HUES6 (cell line): ENCODE measurements around the gene CDC42EP4.
A peak's percentile ranks its signal among the peaks of the same experiment; 100 is the strongest.

Experiments
- H3K27ac ChIP-seq: 2 replicates; pipeline ENCODE4 v1.7.0; 2013; ENCODE audit warnings: low read depth, mild to moderate bottlenecking, low read length, inconsistent platforms
- H3K27me3 ChIP-seq: 2 replicates; pipeline ENCODE4 v1.6.1; 2013; ENCODE audit warnings: low read length; ENCODE audit not compliant: control insufficient read depth, insufficient read depth
- H3K36me3 ChIP-seq: 2 replicates; pipeline ENCODE4 v1.6.1; 2013; ENCODE audit warnings: low read length; ENCODE audit not compliant: control insufficient read depth, insufficient read depth
- H3K4me1 ChIP-seq: 2 replicates; pipeline ENCODE4 v1.6.1; 2013; ENCODE audit warnings: low read length; ENCODE audit not compliant: control insufficient read depth, insufficient read depth
- H3K4me3 ChIP-seq: 2 replicates; pipeline ENCODE4 v1.5.1; 2013; ENCODE audit warnings: low read depth, low read length
- H3K9ac ChIP-seq: one replicate; pipeline ENCODE4 v1.6.1; 2013; ENCODE audit warnings: mild to moderate bottlenecking, low read length
- H3K9me3 ChIP-seq: 2 replicates; pipeline ENCODE4 v1.6.1; 2013; ENCODE audit warnings: low read depth, low read length; ENCODE audit not compliant: control insufficient read depth, insufficient read depth

Gene CDC42EP4

GRCh38 chr17:73308017-73308823 lies 3.6 kb downstream of the CDC42EP4 start:
- Histone ChIP-seq H3K9me3 (no peaks in the 10 kb centered on the region), H3K9ac (no peak overlapping the region), H3K36me3 (no peaks in the 10 kb centered on the region), H3K4me3 (no peak overlapping the region; the same call in 1 of the 2 replicates), H3K4me1 (peaks cover 56% of the 10 kb centered on the region), H3K27ac (no peak overlapping the region), H3K27me3 (no peaks in the 10 kb centered on the region)

- Histone ChIP-seq H3K36me3 (no peaks in the 10 kb centered on the region), H3K9me3 (no peaks in the 10 kb centered on the region), H3K27ac (no peak overlapping the region), H3K9ac (no peak overlapping the region), H3K27me3 (no peaks in the 10 kb centered on the region), H3K4me3 (no peak overlapping the region), H3K4me1 (peaks cover 46% of the 10 kb centered on the region)
Measured at GRCh38 chr17:73307130-73307529, 4.7 kb downstream of the CDC42EP4 start.

DNA sequence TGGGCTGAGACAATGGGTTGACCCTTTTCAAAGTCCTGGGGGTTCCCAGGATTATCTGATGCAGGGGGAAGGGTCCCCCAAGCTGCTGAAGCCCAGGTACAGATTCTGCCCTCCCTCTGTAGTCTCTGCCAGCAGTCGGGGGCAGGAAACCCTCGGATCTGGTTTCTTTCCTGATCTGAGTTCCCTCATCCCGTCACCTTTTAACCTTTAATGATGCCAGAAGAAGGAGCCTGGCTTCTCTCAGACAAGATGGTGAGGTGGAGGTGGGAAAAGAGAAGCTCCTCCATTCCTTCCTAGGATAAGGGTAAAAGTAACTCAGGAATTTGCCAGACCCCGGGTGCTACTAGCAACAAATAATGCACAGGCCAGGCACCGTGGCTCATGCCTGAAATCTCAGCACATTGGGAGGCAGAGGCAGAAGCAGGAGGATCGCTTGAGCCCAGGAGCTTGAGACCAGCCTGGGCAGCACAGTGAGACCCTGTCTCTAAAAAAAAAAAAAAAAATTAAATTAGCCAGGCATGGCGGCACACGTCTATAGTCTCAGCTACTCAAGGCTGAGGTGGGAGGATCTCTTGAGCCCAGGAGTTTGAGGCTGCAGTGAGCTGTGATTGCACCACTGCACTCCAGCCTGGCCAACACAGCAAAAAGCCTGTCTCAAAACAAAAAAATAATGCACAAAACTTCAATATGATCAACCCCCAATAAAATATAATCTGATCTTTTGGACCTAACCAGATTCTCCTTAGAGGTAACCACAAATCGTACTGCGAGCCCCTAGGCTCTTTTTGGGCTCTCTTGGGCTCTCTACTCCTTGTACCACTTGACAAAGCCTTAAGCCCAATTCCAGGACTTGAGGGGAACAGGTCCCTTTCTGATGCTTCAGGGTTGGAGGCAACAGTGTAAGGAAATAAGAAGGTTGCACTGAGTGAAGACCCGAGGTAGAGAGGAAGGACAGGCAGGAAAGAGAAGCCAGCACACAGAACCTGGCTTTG lies 5.7 kb downstream of the CDC42EP4 start:
- H3K9me3 ChIP-seq: no peaks in the 10 kb centered on the region
- peak overlapping the region; percentile 65; the same call in 1 of the 2 replicates for H3K27ac ChIP-seq
- H3K9ac ChIP-seq: no peak overlapping the region
- H3K4me3 ChIP-seq: peak overlapping the region; percentile 39; the same call in 1 of the 2 replicates
- H3K27me3 ChIP-seq: no peaks in the 10 kb centered on the region
- peaks cover 46% of the 10 kb centered on the region for H3K4me1 ChIP-seq
- H3K36me3 ChIP-seq: no peaks in the 10 kb centered on the region

DNA sequence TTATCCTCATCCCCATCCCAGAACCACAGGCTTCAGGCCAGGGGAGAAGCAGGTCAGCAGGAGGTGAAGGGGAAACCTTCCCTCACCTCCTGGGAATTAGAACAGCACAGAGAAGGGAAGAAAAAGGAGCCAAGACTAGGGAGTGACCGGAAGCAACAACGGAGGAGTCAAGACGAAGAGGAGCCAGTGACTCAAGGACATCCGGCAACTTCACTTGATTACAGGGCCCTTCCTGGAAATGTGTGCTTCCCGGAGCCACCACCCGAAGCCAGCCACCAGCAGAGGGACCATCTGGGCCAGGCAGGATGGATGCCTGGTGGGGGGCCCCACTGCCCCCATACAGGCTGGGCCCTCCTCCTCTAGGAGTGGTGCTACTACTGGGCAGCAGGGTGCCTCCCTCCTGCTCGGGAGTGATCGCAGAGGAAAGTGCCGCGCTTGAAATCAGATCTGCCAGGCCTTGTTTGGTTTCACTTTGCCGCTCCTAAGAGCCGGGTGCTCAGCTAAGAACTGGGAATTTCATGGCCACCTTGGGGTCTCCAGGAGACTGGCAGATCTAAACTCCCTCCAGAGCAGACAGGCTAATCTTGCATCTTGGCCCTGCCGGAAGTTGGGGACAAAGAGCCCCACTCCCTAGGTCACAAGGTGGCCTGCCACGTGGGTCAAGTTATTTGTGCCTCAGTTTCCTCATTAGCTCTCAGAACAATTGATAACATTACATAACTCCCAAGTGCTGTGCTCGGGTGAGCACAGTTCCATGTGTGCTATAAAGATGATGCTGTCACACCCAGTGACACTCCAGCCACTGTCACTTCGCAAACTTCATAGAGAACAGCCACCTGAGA lies 6.6 kb downstream of the CDC42EP4 start:
- H3K4me3 ChIP-seq: peak overlapping the region; percentile 39
- peak overlapping the region; percentile 45 for H3K9ac ChIP-seq
- H3K9me3 ChIP-seq: no peaks in the 10 kb centered on the region
- no peaks in the 10 kb centered on the region for H3K36me3 ChIP-seq
- peak overlapping the region; percentile 65 for H3K27ac ChIP-seq
- peaks cover 44% of the 10 kb centered on the region for H3K4me1 ChIP-seq
- H3K27me3 ChIP-seq: no peaks in the 10 kb centered on the region

DNA sequence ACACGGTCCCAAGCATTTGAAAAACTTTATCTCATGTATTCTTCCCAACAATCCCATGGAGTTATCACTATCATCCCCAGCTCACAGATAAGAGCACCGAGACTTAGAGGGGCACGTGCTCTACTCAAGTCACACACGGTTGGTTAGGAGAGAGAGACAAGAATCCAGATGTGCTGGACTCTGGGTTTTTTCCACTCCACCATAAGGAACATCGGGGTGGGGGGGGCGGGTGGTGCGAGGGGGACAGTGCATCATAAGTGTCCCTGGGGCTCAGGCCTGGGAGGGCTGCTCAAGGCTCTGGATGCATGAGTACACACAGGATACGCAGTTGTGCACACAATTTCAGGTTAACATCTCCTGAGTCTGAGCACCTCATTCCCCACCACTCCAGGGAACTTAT lies 7.4 kb downstream of the CDC42EP4 start:
- Histone ChIP-seq H3K27ac (peak overlapping the region; percentile 65; the same call in 1 of the 2 replicates), H3K4me3 (no peak overlapping the region; the same call in 1 of the 2 replicates), H3K36me3 (no peaks in the 10 kb centered on the region), H3K4me1 (peaks cover 38% of the 10 kb centered on the region), H3K27me3 (no peaks in the 10 kb centered on the region), H3K9me3 (no peaks in the 10 kb centered on the region), H3K9ac (peak overlapping the region; percentile 45)

- Histone ChIP-seq H3K9ac (no peak overlapping the region), H3K4me1 (peaks cover 33% of the 10 kb centered on the region), H3K27ac (no peak overlapping the region), H3K4me3 (no peak overlapping the region), H3K9me3 (no peaks in the 10 kb centered on the region), H3K27me3 (no peaks in the 10 kb centered on the region), H3K36me3 (no peaks in the 10 kb centered on the region)
Measured at GRCh38 chr17:73302189-73302588, 9.6 kb downstream of the CDC42EP4 start.

DNA sequence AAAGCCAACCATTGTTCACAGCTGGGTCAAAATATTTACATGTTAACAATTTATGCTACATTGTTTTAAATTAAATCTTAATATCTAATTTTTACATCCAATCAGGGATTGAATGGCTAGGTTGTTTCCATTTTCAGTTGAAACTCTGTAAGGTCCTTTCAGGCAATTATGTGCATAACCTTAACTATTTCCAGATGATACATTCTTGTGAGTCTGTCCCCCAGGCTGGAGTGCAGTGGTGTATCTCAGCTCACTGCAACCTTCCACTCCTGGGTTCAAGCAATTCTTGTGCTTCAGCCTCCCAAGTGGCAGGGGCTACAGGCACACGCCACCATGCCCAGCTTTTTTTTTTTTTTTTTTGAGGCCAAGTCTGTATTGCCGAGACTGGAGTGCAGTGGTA lies 10.4 kb downstream of the CDC42EP4 start:
- H3K9ac ChIP-seq: no peak overlapping the region
- H3K4me3 ChIP-seq: no peak overlapping the region
- H3K27me3 ChIP-seq: no peaks in the 10 kb centered on the region
- peaks cover 26% of the 10 kb centered on the region for H3K4me1 ChIP-seq
- no peak overlapping the region for H3K27ac ChIP-seq
- H3K36me3 ChIP-seq: no peaks in the 10 kb centered on the region
- no peaks in the 10 kb centered on the region for H3K9me3 ChIP-seq

DNA sequence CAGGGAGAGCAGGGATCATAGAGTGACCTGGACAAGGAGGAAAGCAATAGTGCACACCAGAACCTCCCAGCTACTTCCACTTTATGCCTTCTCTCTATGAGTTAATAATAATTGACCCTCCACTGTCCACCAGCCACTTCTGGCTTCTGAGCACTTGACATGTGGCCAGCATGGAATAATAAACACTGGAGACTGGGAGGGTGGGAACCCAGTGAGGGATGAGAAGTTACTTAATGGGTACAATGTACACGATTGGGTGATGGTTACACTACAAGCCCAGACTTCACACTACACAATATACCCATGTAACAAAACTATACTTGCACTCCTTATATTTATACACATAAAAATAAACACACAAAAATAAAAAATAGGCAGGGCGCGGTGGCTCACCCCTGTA lies 11.4 kb downstream of the CDC42EP4 start:
- Histone ChIP-seq H3K4me3 (no peak overlapping the region), H3K27me3 (no peaks in the 10 kb centered on the region), H3K4me1 (peaks cover 18% of the 10 kb centered on the region), H3K36me3 (no peaks in the 10 kb centered on the region), H3K9ac (no peak overlapping the region), H3K27ac (no peak overlapping the region), H3K9me3 (no peaks in the 10 kb centered on the region)

DNA sequence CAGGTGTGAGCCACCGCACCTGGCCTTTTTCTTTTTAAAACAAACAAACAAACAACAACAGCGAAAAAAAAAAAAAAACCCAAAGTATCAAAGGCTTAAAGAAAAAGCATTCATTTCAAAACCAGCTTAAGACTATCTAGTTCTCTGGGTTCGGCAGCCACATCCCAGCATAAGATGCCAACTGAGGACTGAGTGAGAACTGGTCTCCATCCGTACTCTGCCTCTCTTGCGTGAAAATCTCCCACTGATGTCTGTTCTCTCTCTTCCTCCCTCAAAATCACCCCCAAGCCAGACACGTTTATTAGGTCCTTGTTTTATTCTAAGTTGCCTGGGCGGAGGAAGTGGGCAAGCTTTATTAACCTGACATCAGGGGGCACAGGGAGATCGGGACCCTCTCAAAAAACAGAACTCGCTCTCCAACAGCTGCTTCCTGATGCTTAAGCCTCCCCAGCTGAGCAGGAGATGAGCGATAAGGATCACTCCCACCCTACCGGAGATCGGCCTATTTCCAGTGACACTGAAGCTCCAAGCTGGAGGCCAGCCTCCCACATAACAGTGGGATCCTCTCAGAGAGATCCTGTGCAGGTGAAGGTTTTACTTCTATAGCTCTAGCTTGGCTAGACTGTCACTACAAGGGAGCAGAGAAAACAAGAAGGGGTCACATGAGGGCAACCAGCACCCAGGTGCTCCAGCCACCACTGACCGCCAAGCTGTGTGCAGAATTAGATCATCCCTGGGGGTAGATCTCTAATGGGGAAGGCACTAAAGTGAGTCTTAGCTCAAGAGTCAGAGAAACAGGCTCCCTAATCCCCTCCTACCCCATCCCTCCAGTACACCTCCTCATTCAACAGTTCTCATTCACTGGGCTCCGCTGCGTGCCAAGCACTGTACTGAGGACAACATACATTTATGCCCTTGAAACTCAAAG lies 13.6 kb downstream of the CDC42EP4 start:
- Histone ChIP-seq H3K4me3 (no peak overlapping the region), H3K9ac (no peak overlapping the region), H3K9me3 (no peaks in the 10 kb centered on the region), H3K27ac (no peak overlapping the region), H3K4me1 (peaks cover 5% of the 10 kb centered on the region; the same call in 1 of the 2 replicates), H3K27me3 (no peaks in the 10 kb centered on the region), H3K36me3 (no peaks in the 10 kb centered on the region)
